HG03460 (cell line): Measurements from ENCODE around the gene DOCK7.

ENCODE experiments used
- ATAC-seq: cut with Tn5 transposase; IDR thresholded peaks from one replicate; pipeline ENCODE4 v1.9.1; 2021; ENCODE audit not compliant: unreplicated experiment

Gene DOCK7

GRCh38 chr1:62452951-62453350 lies 235.2 kb downstream of the DOCK7 start:
- ATAC-seq: no peak

DNA sequence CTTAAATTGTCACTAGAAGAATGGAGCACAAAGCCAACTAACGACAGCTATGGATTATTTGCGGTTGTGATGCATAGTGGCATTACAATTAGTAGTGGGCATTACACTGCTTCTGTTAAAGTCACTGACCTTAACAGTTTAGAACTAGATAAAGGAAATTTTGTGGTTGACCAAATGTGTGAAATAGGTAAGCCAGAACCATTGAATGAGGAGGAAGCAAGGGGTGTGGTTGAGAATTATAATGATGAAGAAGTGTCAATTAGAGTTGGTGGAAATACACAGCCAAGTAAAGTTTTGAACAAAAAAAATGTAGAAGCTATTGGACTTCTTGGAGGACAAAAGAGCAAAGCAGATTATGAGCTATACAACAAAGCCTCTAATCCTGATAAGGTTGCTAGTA lies 237.9 kb downstream of the DOCK7 start:
- no peak for ATAC-seq

GRCh38 chr1:62448221-62448933 lies 239.8 kb downstream of the DOCK7 start:
- no peak for ATAC-seq

DNA sequence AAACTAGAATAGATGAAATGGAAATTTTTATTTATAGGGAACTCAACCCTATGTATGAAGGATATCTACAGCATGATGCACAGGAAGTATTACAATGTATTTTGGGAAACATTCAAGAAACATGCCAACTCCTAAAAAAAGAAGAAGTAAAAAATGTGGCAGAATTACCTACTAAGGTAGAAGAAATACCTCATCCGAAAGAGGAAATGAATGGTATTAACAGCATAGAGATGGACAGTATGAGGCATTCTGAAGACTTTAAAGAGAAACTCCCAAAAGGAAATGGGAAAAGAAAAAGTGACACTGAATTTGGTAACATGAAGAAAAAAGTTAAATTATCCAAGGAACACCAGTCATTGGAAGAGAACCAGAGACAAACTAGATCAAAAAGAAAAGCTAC lies 243.5 kb downstream of the DOCK7 start:
- no peak for ATAC-seq

GRCh38 chr1:62439652-62440371 lies 248.4 kb downstream of the DOCK7 start:
- peak; percentile 31 for ATAC-seq

GRCh38 chr1:62438163-62438562 lies 250.0 kb downstream of the DOCK7 start:
- ATAC-seq: no peak

DNA sequence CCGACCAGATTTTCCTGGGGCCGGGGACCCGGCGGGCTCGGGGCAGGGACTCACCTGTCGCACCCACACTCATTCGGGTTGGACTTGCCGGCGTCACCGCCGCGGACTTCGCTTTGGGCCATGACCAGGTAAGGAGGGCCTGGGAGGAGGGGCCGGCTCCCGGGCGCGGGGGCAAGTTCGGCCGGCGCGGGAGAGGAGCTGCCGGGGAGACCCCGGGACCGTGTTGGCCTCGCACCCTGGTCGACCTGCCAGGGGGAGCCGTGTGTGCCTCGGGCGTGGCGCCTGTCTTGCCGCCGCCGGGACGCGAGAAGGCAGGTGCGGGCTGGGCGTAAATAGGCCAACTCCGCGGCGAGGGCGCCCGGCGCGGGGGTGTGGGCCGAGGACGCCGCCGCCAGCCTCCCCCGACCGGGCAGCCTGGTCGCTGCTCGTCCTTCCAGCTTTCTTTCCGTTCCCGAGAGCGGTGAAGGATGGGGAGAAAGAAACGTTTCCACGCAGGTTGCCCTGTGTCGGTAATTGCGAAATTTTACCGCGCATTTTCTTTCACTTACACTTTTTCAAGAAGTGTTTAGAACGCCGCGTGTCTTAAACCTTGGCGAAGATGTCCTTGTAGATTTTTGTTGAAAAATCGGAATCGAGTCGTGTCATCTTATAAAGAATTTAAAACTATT lies 250.8 kb downstream of the DOCK7 start:
- no peak for ATAC-seq

GRCh38 chr1:62436466-62437272 lies 251.5 kb downstream of the DOCK7 start, which contains the start of gene USP1:
USP1 (plus strand) TSS chr1:62437049; CDS start chr1:62439868, 2,819 bp downstream.
- ATAC-seq: peak; percentile 79

DNA sequence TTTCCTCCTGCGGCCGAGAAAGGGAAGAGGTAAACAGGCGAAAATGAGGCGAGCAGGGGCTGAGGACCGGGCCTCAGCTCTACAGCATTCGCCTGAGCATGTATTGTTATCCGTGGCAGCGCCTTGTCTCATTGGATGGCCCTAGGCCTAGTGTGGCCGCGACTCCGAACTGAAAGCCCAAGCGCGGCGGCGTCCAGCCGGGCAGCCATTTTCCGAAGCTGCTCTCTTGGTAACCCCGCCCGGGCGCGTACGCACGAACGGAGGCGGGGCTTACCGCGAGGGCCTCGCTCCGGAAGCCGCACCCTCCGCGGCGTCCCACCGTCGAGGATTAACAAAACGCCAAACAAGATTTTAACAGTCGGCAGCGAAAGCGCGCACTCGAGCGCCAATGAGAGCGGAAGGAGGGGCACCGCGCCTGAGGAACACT lies 252.1 kb downstream of the DOCK7 start:
- ATAC-seq: peak; percentile 57

DNA sequence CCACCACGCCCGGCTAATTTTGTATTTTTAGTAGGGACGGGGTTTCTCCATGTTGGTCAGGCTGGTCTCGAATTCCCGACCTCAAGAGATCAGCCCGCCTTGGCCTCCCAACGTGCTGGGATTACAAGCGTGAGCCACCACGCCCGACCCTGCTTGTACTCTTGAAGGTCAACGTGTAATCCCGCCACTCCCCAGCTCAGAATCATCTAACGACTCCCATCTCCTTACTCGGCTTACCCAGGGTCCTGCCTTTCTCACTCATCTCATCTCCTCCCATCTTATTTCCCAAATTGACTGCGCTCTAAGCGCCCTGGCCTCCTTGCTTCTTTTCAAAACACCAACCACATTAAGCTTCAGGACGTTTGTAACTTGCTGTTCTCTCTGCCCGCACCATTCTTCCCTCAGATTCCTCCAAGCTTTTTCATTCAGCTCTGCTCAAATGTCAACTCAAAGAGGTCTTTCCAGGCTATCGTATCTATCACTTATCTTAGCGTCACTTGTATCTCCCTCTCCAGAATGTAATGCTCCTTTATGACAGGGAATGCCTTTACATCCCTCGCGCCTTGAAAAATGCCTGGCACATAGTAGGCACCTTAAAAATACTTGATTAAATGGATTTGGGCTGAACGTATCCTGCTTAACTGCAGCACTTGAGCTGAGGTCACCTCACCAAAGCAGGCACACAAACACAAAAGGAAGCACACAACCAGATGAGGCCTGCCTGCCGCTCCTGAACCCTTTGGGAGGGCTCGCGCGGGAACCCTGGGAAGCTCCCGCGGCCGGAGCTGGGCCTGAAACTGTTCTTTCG lies 252.8 kb downstream of the DOCK7 start:
- peak; percentile 8 for ATAC-seq

GRCh38 chr1:62434618-62435001 lies 253.6 kb downstream of the DOCK7 start:
- no peak for ATAC-seq

- no peak for ATAC-seq
Measured at GRCh38 chr1:62433861-62434617, 254.1 kb downstream of the DOCK7 start.

DNA sequence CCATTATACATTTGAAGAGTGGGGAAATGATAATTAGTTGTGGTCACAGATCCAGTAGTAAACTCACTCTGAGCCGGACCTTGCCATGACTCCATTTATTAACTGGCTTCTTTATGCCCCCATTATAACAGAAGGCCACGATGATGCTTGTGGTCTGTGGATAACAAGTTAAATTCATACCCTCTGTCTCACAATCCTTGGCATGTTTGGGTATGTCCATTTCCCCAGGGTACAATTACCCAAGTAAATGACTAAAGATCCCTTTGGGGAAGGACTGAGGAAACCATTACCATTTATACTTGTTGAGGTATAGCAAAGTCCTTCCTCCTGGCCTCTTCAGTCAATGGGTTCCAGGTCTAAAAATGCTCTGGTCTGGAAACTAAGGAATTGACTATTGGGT lies 258.6 kb downstream of the DOCK7 start:
- ATAC-seq: no peak

- ATAC-seq: no peak
Measured at GRCh38 chr1:62428351-62428750, 259.8 kb downstream of the DOCK7 start.

DNA sequence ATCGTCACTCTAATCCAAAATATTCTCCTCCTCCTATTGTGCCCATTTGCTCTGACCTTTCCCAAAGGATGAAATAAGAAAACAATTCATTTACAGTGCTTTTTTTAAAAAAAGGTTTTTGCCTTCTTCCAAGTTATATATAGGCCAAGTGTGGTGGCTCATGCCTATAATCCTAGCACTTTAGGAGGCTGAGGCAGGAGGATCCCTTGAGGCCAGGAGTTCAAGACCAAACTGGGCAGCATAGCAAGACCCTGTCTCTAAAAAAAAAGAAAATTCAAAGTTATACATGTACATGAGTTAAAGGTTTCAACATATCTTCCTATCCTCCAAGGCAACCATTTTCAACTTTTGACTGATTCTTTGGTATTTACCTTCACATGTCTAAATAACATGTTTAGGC lies 261.4 kb downstream of the DOCK7 start:
- ATAC-seq: no peak

GRCh38 chr1:62426237-62426636 lies 261.9 kb downstream of the DOCK7 start:
- ATAC-seq: no peak

DNA sequence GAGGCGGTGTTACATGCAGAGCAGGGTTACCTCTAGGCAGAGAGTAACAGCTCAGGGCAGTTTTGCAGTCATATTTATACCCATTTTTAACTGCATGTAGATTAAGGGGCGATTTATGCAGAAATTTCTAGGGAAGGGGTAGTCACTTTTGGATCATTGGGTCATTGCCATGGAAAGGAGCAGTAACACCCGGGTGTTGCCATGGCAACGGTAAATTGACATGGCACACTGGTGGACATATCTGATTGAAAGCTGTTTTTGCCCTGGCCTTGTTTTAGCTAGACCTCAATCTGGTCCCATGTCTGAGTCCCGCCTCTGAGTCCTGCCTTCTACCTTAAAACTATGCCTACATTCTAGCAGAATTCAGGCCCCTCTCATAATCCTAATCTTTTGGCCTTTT lies 263.1 kb downstream of the DOCK7 start:
- no peak for ATAC-seq

- no peak for ATAC-seq
Measured at GRCh38 chr1:62424411-62424810, 263.8 kb downstream of the DOCK7 start.

- ATAC-seq: no peak
Measured at GRCh38 chr1:62423580-62424242, 264.5 kb downstream of the DOCK7 start.
